ENCODE measurements around the gene UBTD1. TPM values are rescaled to one million over a fixed set of nuclear protein-coding genes. Genes with fewer than 3 reads are reported as not detected.
A peak's percentile ranks its signal among the peaks of the same experiment; 100 is the strongest.

UBTD1 gene
- total and polyA plus RNA-seq, 4 donors: 26.3 to 70.4 (median 42.9) TPM

DNA sequence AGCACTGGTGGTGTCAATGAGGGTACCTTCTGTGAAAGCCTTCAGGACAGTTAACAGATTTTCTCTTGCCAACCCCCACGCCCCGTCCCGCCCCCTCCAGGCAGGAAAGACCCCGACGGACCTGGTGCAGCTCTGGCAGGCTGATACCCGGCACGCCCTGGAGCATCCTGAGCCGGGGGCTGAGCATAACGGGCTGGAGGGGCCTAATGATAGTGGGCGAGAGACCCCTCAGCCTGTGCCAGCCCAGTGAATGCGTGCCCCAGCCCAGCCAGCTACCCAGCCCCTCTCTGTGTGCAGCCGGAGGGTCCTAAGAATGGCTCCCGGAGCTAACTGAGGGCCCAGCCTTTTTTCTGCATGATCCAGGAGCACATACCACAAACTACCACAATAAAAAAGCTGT lies 84.8 kb downstream of the UBTD1 start:
- H3K9ac ChIP-seq (ENCODE audit: insufficient read depth in 1 of 2, low read length in 2 of 2): no peak overlapping the region
- H3K27ac ChIP-seq (ENCODE audit: low read depth in 1 of 2, low read length in 1 of 2): peak overlapping the region in 1 of 2 donors; percentile 77

GRCh38 chr10:97584060-97584797 lies 85.5 kb downstream of the UBTD1 start, which contains the start of gene HOGA1:
Gene HOGA1, plus strand, starts transcription at chr10:97584389. Its CDS starts 315 bp downstream, at chr10:97584704.
- H3K9ac ChIP-seq (ENCODE audit: insufficient read depth in 1 of 2, low read length in 2 of 2): no peak within 1 kb of the TSS
- DNase-seq (peak; percentile 32 to 43 (median 38)), ATAC-seq (ENCODE audit: insufficient read depth, low FRiP score) (peak; percentile 34)
- peak within 1 kb of the TSS in 1 of 2 donors; percentile 92 for H3K27ac ChIP-seq (ENCODE audit: low read depth in 1 of 2, low read length in 1 of 2)
- H3K9me3 ChIP-seq (ENCODE audit: control insufficient read depth in 4 of 4, insufficient read depth in 3 of 4, low read length in 3 of 4): no peaks in the 10 kb centered on the region
- H3K27me3 ChIP-seq (ENCODE audit: control insufficient read depth in 3 of 3, insufficient read depth in 3 of 3, low read length in 2 of 3): no peaks in the 10 kb centered on the region
- H3K4me3 ChIP-seq: no peak within 1 kb of the TSS
- no peak for TF ChIP-seq CTCF (IDR thresholded peaks at IDR 0.05; ENCODE audit: control extremely low read depth, extremely low read depth)
- H3K36me3 ChIP-seq (ENCODE audit: control insufficient read depth in 4 of 4, insufficient read depth in 4 of 4, low read length in 4 of 4): no peaks in the 10 kb centered on the region
- 63 to 75% methylated on average over 5 of the region's 5 CpGs for WGBS, 2 donors
- peaks cover 0 to 3% (median 0%) of the 10 kb centered on the region in 5 donors for H3K4me1 ChIP-seq (ENCODE audit: control insufficient read depth in 5 of 5, insufficient read depth in 5 of 5, low read length in 5 of 5)

More for the DNA sequence above, 84.8 kb downstream of the UBTD1 start:
- H3K4me3 ChIP-seq: no peak overlapping the region
- no peaks in the 10 kb centered on the region for H3K36me3 ChIP-seq (ENCODE audit: control insufficient read depth in 4 of 4, insufficient read depth in 4 of 4, low read length in 4 of 4)
- DNase-seq (no peak), ATAC-seq (ENCODE audit: insufficient read depth, low FRiP score) (no peak)
- H3K4me1 ChIP-seq (ENCODE audit: control insufficient read depth in 5 of 5, insufficient read depth in 5 of 5, low read length in 5 of 5): peaks cover 0 to 3% (median 0%) of the 10 kb centered on the region in 5 donors
- H3K9me3 ChIP-seq (ENCODE audit: control insufficient read depth in 4 of 4, insufficient read depth in 3 of 4, low read length in 3 of 4): no peaks in the 10 kb centered on the region
- WGBS, 2 donors: 93 to 98% methylated on average over 13 of the region's 13 CpGs
- H3K27me3 ChIP-seq (ENCODE audit: control insufficient read depth in 3 of 3, insufficient read depth in 3 of 3, low read length in 2 of 3): no peaks in the 10 kb centered on the region
- TF ChIP-seq CTCF (IDR thresholded peaks at IDR 0.05; ENCODE audit: control extremely low read depth, extremely low read depth): no peak

GRCh38 chr10:97584798-97585438 lies 86.2 kb downstream of the UBTD1 start:
- H3K4me3 ChIP-seq: no peak overlapping the region
- no peak for TF ChIP-seq CTCF (IDR thresholded peaks at IDR 0.05; ENCODE audit: control extremely low read depth, extremely low read depth)
- no peak overlapping the region for H3K9ac ChIP-seq (ENCODE audit: insufficient read depth in 1 of 2, low read length in 2 of 2)
- H3K36me3 ChIP-seq (ENCODE audit: control insufficient read depth in 4 of 4, insufficient read depth in 4 of 4, low read length in 4 of 4): no peaks in the 10 kb centered on the region
- DNase-seq (no peak), ATAC-seq (ENCODE audit: insufficient read depth, low FRiP score) (no peak)
- H3K27ac ChIP-seq (ENCODE audit: low read depth in 1 of 2, low read length in 1 of 2): peak overlapping the region in 1 of 2 donors; percentile 92
- H3K4me1 ChIP-seq (ENCODE audit: control insufficient read depth in 5 of 5, insufficient read depth in 5 of 5, low read length in 5 of 5): peaks cover 0 to 3% (median 0%) of the 10 kb centered on the region in 5 donors
- WGBS, 2 donors: 87 to 93% methylated on average over 5 of the region's 5 CpGs
- H3K9me3 ChIP-seq (ENCODE audit: control insufficient read depth in 4 of 4, insufficient read depth in 3 of 4, low read length in 3 of 4): no peaks in the 10 kb centered on the region
- no peaks in the 10 kb centered on the region for H3K27me3 ChIP-seq (ENCODE audit: control insufficient read depth in 3 of 3, insufficient read depth in 3 of 3, low read length in 2 of 3)

All from lung (tissue), 12 donors.